H54 (cell line): Measurements from ENCODE around the gene PPP1R13L.

Experiments
- DNase-seq: peaks from one replicate; pipeline ENCODE4 v3.0.0; 2011; ENCODE audit warnings: low spot score, mixed read lengths; ENCODE audit not compliant: insufficient read length
- FAIRE-seq: peaks from 3 replicates; lab custom pipeline; 2011; peaks lifted over from hg19 to GRCh38; lab: Jason Lieb, UNC
- POLR2A ChIP-seq: IDR thresholded peaks from 2 replicates; pipeline ENCODE4 v1.6.1; 2011; ENCODE audit warnings: low read depth, mild to moderate bottlenecking, low read length

Gene PPP1R13L

GRCh38 chr19:45407091-45407375, 2.2 kb upstream of the PPP1R13L start:
- FAIRE-seq (no peak), DNase-seq (no peak)
- no peak for TF ChIP-seq POLR2A

- peak; percentile 45 for TF ChIP-seq POLR2A
- FAIRE-seq: no peak
- DNase-seq: peak; percentile 44
Measured at GRCh38 chr19:45406226-45407090, 1.6 kb upstream of the PPP1R13L start, which contains the start of gene POLR1G. Gene POLR1G, plus strand, starts transcription at chr19:45406644. Its CDS starts 53 bp downstream, at chr19:45406697.

DNA sequence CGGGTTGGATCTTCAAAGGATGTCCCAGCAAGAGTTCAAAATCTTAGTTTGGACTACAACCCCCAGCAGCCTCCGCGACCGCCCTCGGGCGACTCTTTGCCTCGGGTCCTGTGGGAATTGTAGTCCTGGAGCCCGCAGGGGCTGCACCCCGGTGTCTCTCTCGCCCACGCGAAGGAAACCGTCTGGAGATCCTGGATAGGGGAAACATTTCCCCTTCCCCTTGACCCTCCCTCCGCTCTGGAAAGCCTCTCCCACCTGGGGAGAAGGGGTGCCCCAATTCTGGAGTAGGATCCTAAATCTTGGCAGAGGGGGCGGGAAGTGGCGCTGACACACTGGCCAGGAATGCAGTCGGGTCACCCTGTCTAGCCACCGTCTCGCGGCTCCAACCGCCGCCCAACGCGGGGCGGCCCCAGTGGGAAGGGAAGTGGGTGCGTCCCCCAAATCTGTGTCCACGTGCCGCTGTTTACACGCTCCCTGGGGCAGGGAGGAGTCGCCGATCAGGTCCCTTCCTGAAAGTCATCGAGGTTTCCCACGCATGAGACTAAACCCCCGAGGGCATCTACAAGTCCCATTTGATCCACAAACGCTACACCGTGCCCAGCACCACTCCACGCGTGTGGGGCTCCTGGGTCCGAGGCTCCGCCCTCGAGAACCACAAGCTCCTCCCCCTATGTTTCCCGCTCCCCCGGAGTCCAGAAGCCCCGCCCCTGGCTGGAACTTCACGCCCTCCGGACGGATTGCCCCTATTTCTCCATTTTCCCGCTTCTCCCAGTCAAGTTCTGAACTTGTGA, 761 bp upstream of the PPP1R13L start:
- FAIRE-seq: no peak
- no peak for TF ChIP-seq POLR2A
- peak; percentile 70 for DNase-seq

- TF ChIP-seq POLR2A: no peak
- DNase-seq: peak; percentile 42
- no peak for FAIRE-seq
Measured at GRCh38 chr19:45403781-45404556, 900 bp downstream of the PPP1R13L start.

DNA sequence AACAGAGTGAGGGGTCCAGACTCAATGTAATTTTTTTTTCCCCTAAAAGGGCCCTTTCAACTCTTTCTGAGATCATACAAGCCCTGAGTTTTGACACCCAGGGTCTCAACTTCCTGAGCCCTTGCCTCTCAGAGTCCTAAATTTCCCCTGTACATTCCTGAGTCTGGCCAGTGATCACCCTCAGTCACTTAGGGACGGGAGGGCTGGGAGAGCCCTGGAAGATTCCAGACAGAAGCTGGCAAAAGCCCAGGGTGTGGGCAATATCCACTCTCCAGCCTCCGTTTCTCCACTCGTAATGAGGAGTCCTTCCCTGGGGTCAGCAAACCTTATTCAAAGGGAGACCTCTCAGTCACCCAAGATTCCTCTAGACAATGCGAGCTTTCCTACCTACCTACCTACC, 1.6 kb downstream of the PPP1R13L start:
- TF ChIP-seq POLR2A: no peak
- DNase-seq: no peak
- FAIRE-seq: no peak

GRCh38 chr19:45402298-45403061, 2.4 kb downstream of the PPP1R13L start:
- no peak for TF ChIP-seq POLR2A
- DNase-seq (no peak), FAIRE-seq (no peak)

DNA sequence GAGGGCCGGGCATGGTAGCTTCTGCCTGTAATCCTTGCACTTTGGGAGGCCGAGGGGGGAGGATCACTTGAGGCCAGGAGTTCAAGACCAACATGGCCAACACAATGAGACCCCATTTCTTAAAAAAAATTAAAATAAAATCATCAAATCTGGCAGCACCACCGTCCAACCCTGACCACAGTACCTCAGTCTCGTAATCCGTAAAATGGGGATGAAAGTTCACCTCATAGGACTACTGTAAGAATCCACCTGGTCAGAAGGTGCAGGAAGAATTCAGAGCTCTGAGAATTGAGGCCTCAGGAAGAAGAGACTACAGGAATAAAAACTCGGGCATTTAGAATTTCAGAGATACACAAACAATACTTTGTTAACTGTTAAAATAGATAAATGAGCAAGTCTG, 3.1 kb downstream of the PPP1R13L start:
- FAIRE-seq: no peak
- no peak for DNase-seq
- no peak for TF ChIP-seq POLR2A

GRCh38 chr19:45400192-45400591, 4.7 kb downstream of the PPP1R13L start:
- no peak for FAIRE-seq
- no peak for DNase-seq

GRCh38 chr19:45395821-45396617, 8.8 kb downstream of the PPP1R13L start:
- DNase-seq (no peak), FAIRE-seq (no peak)
- no peak for TF ChIP-seq POLR2A

More at GRCh38 chr19:45400192-45400591, 4.7 kb downstream of the PPP1R13L start:
- TF ChIP-seq POLR2A: no peak

GRCh38 chr19:45391871-45392665, 12.8 kb downstream of the PPP1R13L start:
- FAIRE-seq (no peak), DNase-seq (no peak)
- no peak for TF ChIP-seq POLR2A

DNA sequence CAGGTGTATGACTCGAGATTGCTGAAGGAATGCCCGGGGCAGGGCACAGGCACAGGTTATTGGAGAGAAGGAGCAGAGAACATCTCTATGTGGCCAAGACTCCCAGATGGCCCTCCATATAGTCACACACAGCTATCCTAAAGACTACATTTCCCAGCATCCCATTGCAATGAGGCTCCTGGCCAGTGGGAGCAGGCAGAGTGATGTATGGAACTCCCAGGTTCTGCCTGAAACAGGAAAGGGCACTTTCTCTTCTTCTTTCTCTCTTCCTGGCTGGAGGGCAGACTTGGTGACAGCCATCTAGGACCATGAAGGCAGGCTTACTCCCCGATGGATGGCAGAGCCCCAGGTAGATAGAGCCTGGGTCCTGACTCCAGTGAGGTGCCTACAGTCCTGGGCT, 13.5 kb downstream of the PPP1R13L start:
- no peak for FAIRE-seq
- TF ChIP-seq POLR2A: no peak
- no peak for DNase-seq

DNA sequence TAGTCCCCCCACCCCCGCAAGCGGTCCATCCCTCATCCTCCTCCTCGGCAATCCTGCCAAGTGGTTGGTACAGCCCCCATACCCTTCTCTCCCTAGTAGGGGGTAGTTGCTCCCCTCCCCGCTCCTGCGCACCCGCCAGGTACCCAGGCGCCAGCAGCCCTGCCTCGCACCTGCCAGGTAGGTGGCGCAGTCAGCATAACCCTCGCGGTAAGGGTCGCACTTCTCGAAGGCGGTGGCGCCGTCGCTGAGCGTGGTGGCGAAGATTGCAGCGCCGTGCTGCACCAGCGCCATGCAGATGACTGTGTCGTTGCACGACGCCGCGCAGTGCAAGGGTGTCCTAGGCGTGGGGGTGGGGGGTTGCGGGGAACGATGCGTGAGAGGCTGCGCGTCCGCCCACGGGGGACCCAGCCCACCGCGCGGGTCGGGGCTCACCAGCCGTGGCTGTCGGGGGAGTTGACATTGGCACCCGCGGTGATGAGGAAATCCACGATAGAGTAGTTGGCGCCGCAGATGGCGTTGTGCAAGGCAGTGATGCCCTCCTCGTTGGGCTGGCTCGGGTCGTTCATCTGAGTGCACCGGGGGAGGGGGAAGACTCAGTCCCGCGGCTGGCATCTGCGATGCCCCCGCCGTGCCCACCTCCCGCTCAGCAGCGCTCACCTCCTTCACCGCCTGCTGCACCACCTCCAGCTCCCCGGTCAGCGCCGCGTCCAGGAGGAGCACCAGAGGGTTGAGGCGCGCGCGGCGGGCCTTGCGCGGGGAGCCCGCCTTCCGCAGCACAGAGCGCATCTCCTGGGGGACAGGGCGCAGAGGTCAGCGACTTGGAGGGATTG, 19.3 kb downstream of the PPP1R13L start:
- no peak for DNase-seq
- no peak for TF ChIP-seq POLR2A

More for the DNA sequence above, 19.3 kb downstream of the PPP1R13L start:
- FAIRE-seq: no peak
